H1 (cell line): ENCODE data around the gene ETFB. TPM values are rescaled to one million over a fixed set of nuclear protein-coding genes. Genes with fewer than 3 reads are reported as not detected.
A peak's percentile ranks its signal among the peaks of the same experiment; 100 is the strongest.

Source experiments
- CTCF ChIA-PET: fragments of 300-600 bp; sonication (Branson Sonifier 250); formaldehyde crosslinking; loops from one replicate; lab custom pipeline; 2021; ENCODE audit not compliant: partially characterized antibody; lab: Charles Lee
- POLR2A ChIA-PET: fragments of 300-600 bp; sonication (Branson Sonifier 250); formaldehyde crosslinking; loops from one replicate; lab custom pipeline; 2021; ENCODE audit warnings: inconsistent platforms; ENCODE audit not compliant: partially characterized antibody; lab: Charles Lee
- DNase-seq, 2 experiments: peaks; one replicate each; pipeline versions ENCODE4 v3.0.0 to v3.0.0-alpha.2; 2010 to 2022; ENCODE audit warnings: low spot score in 2 of 2, low read depth in 1 of 2, mixed read lengths in 1 of 2
- FAIRE-seq: peaks from 2 replicates; lab custom pipeline; 2011; peaks lifted over from hg19 to GRCh38; lab: Jason Lieb, UNC
- H2AFZ ChIP-seq: 2 replicates; pipeline ENCODE4 v1.8.1; 2012; ENCODE audit warnings: low read length, inconsistent platforms
- H2AK5ac ChIP-seq: 2 replicates; pipeline ENCODE4 v1.6.1; 2013; ENCODE audit warnings: low read depth, low read length
- H2BK120ac ChIP-seq: replicated peaks from 2 replicates; pipeline ENCODE3; 2013; ENCODE audit warnings: low read depth, low read length, inconsistent platforms
- H2BK12ac ChIP-seq: 2 replicates; pipeline ENCODE4 v1.6.1; 2013; ENCODE audit warnings: low read depth, low read length
- H2BK15ac ChIP-seq: 2 replicates; pipeline ENCODE4 v1.6.1; 2013; ENCODE audit warnings: low read length
- H2BK20ac ChIP-seq: 2 replicates; pipeline ENCODE4 v1.6.1; 2013; ENCODE audit warnings: low read length
- H2BK5ac ChIP-seq: 2 replicates; pipeline ENCODE4 v1.6.1; 2013; ENCODE audit warnings: low read depth, low read length
- H3K14ac ChIP-seq: 2 replicates; pipeline ENCODE4 v1.6.1; 2013; ENCODE audit warnings: inconsistent platforms; ENCODE audit not compliant: insufficient read length
- H3K18ac ChIP-seq: 2 replicates; pipeline ENCODE4 v1.6.1; 2013; ENCODE audit warnings: low read length; ENCODE audit errors: extremely low read depth
- H3K23ac ChIP-seq: 2 replicates; pipeline ENCODE4 v1.6.1; 2013; ENCODE audit warnings: inconsistent platforms; ENCODE audit not compliant: insufficient read length
- H3K23me2 ChIP-seq: 2 replicates; pipeline ENCODE4 v1.6.1; 2013; ENCODE audit warnings: low read depth, low read length
- H3K27ac ChIP-seq: 2 replicates; pipeline ENCODE4 v1.6.1; 2011; ENCODE audit warnings: low read depth, low read length, inconsistent platforms
- H3K27me3 ChIP-seq, 4 experiments: replicated peaks in 1 of 4; 1 replicate in 1 of 4; 2 replicates in 3 of 4; pipeline versions ENCODE4 v1.6.1 to v1.8.1; 2011 to 2013; ENCODE audit warnings: low read length in 3 of 4, mild to moderate bottlenecking in 3 of 4, inconsistent platforms in 2 of 4, mixed read lengths in 2 of 4, moderate library complexity in 1 of 4; ENCODE audit not compliant: control insufficient read depth in 3 of 4, insufficient read depth in 3 of 4; ENCODE audit errors: extremely low read depth in 1 of 4
- H3K36me3 ChIP-seq, 4 experiments: 2 replicates each; pipeline versions ENCODE4 v1.6.1 to v1.8.1; 2011 to 2013; ENCODE audit warnings: mild to moderate bottlenecking in 4 of 4, low read length in 3 of 4, moderate library complexity in 2 of 4, control low read depth in 1 of 4, inconsistent platforms in 1 of 4; ENCODE audit not compliant: insufficient read depth in 4 of 4, control insufficient read depth in 2 of 4
- H3K4ac ChIP-seq: replicated peaks from 2 replicates; pipeline ENCODE3; 2013; ENCODE audit warnings: low read length, low read depth, mixed read lengths, inconsistent platforms; ENCODE audit not compliant: insufficient read length
- H3K4me1 ChIP-seq, 4 experiments: replicated peaks in 1 of 4; 1 replicate in 1 of 4; 2 replicates in 3 of 4; pipeline versions ENCODE4 v1.6.1 to v1.8.1; 2011 to 2013; ENCODE audit warnings: low read length in 3 of 4, inconsistent platforms in 2 of 4, mixed read lengths in 1 of 4; ENCODE audit not compliant: insufficient read depth in 4 of 4, control insufficient read depth in 3 of 4
- H3K4me2 ChIP-seq, 2 experiments: 2 replicates each; pipeline versions ENCODE4 v1.6.1 to v1.8.1; 2011 to 2013; ENCODE audit warnings: low read depth in 2 of 2, low read length in 2 of 2, control low read depth in 1 of 2, inconsistent platforms in 1 of 2, mild to moderate bottlenecking in 1 of 2; ENCODE audit not compliant: insufficient read depth in 1 of 2
- H3K4me3 ChIP-seq, 4 experiments: fragments of 200-600, 300-600 bp in 1 of 4; sonication (generic), shearing (Covaris generic), sonication (Bioruptor Twin) in 1 of 4; 2 replicates each; pipeline versions ENCODE4 v1.5.1 to v1.8.1; 2011 to 2016; ENCODE audit warnings: low read length in 4 of 4, low read depth in 3 of 4, control low read depth in 2 of 4, inconsistent platforms in 2 of 4, mild to moderate bottlenecking in 2 of 4, mixed read lengths in 1 of 4, moderate library complexity in 1 of 4; ENCODE audit not compliant: insufficient read depth in 2 of 4; ENCODE audit errors: extremely low read depth in 1 of 4
- H3K56ac ChIP-seq: replicated peaks from 2 replicates; pipeline ENCODE3; 2013; ENCODE audit warnings: low read depth, mild to moderate bottlenecking, mixed read lengths, low read length, inconsistent platforms; ENCODE audit not compliant: insufficient read length
- H3K79me1 ChIP-seq: 2 replicates; pipeline ENCODE4 v1.6.1; 2013; ENCODE audit warnings: low read depth, low read length, control low read depth
- H3K79me2 ChIP-seq, 2 experiments: 2 replicates each; pipeline versions ENCODE4 v1.6.1 to v1.8.1; 2012 to 2013; ENCODE audit warnings: low read length in 2 of 2, mild to moderate bottlenecking in 2 of 2, inconsistent platforms in 1 of 2; ENCODE audit not compliant: insufficient read depth in 2 of 2, control insufficient read depth in 1 of 2
- H3K9ac ChIP-seq, 4 experiments: replicated peaks in 1 of 4; 1 replicate in 1 of 4; 2 replicates in 3 of 4; pipeline versions ENCODE4 v1.6.1 to v1.8.1; 2011 to 2013; ENCODE audit warnings: low read depth in 3 of 4, low read length in 3 of 4, control low read depth in 2 of 4, mild to moderate bottlenecking in 2 of 4, moderate library complexity in 2 of 4, inconsistent platforms in 1 of 4; ENCODE audit errors: extremely low read depth in 1 of 4
- H3K9me3 ChIP-seq, 2 experiments: 2 replicates each; pipeline versions ENCODE4 v1.6.1 to v1.8.1; 2012 to 2013; ENCODE audit warnings: mild to moderate bottlenecking in 2 of 2, moderate library complexity in 2 of 2, control low read depth in 1 of 2, inconsistent platforms in 1 of 2, low read depth in 1 of 2, low read length in 1 of 2, mixed read lengths in 1 of 2; ENCODE audit not compliant: insufficient read depth in 2 of 2
- H4K20me1 ChIP-seq, 2 experiments: replicated peaks in 1 of 2; 2 replicates each; pipeline versions ENCODE3 to v1.8.1; 2011 to 2013; ENCODE audit warnings: inconsistent platforms in 2 of 2, low read length in 2 of 2, mild to moderate bottlenecking in 1 of 2; ENCODE audit not compliant: insufficient read depth in 2 of 2, control insufficient read depth in 1 of 2
- H4K5ac ChIP-seq: 2 replicates; pipeline ENCODE4 v1.6.1; 2013; ENCODE audit warnings: low read length, low read depth, mixed read lengths, inconsistent platforms; ENCODE audit not compliant: insufficient read length
- H4K8ac ChIP-seq: 2 replicates; pipeline ENCODE4 v1.8.0; 2013; ENCODE audit warnings: mild to moderate bottlenecking, moderate library complexity, low read length, inconsistent platforms; ENCODE audit not compliant: insufficient read depth; ENCODE audit errors: extremely low read depth
- H4K91ac ChIP-seq: replicated peaks from 2 replicates; pipeline ENCODE3; 2013; ENCODE audit warnings: low read length, mixed read lengths, inconsistent platforms; ENCODE audit not compliant: insufficient read length
- CTCF ChIP-seq, 3 experiments: IDR thresholded peaks; 1 replicate in 2 of 3; 2 replicates in 1 of 3; pipeline versions ENCODE4 v1.5.1 to v1.6.1; 2011; ENCODE audit warnings: low read length in 3 of 3, mild to moderate bottlenecking in 3 of 3, inconsistent platforms in 2 of 3, low read depth in 1 of 3, moderate library complexity in 1 of 3; ENCODE audit not compliant: insufficient read depth in 1 of 3; ENCODE audit errors: control extremely low read depth in 1 of 3
- KDM5A ChIP-seq: fragments of 200-600 bp; IDR thresholded peaks from 2 replicates; pipeline ENCODE4 v1.7.1; 2012; ENCODE audit warnings: mild to moderate bottlenecking, low read length, inconsistent platforms, mixed read lengths
- RAD21 ChIP-seq, 2 experiments: IDR thresholded peaks in 1 of 2; conservative IDR thresholded peaks in 1 of 2; 2 replicates each; pipeline ENCODE4 v1.6.1; 2011; ENCODE audit warnings: low read depth in 2 of 2, low read length in 2 of 2, improper control_type of control experiment in 1 of 2, inconsistent platforms in 1 of 2, mild to moderate bottlenecking in 1 of 2, moderate library complexity in 1 of 2
- SP4 ChIP-seq: IDR thresholded peaks from 2 replicates; pipeline ENCODE4 v1.6.1; 2012; ENCODE audit warnings: low read length, inconsistent platforms
- TAF1 ChIP-seq: IDR thresholded peaks from 2 replicates; pipeline ENCODE4 v1.6.1; 2011; ENCODE audit warnings: mild to moderate bottlenecking, low read depth, low read length
- WGBS, 2 experiments: shearing (Covaris generic) in 1 of 2; methylation state at CpG; one replicate each; pipeline versions ENCODE4 v1.1.6 to v1.1.7; 2013 to 2015; ENCODE audit warnings: low lambda C conversion rate in 2 of 2, mixed read lengths in 2 of 2, inconsistent platforms in 1 of 2, low coverage in 1 of 2, missing lambda C conversion rate in 1 of 2; ENCODE audit not compliant: insufficient replicate concordance in 2 of 2, insufficient coverage in 1 of 2, insufficient read length in 1 of 2; ENCODE audit errors: extremely low coverage in 1 of 2, missing lambda C conversion rate in 1 of 2; 5-methylcytosine and 5-hydroxymethylcytosine counted together
- polyA plus RNA-seq, 7 experiments: library from polyadenylated mRNA; depleted of rRNA in 3 of 7; stranded (reverse) in 5 of 7; unstranded in 2 of 7; fragments of >200 nt in 5 of 7; fragments of 200-250 nt in 2 of 7; gene quantifications; 1 replicate in 5 of 7; 2 replicates in 1 of 7; 4 replicates in 1 of 7; pipeline versions ENCODE4 v1.2.1 to v1.2.3, GENCODE V29; 2011 to 2013; ENCODE audit warnings: missing spikeins in 2 of 7, mixed read lengths in 2 of 7
- total RNA-seq: library from RNA; stranded (reverse); fragmentation: NEBNext Ultra II Directional; extraction: Animal tissue kit (Norgen Biotek cat#: 25700); gene quantifications from 2 replicates; pipeline ENCODE4 v1.2.1, GENCODE V29; 2021

ETFB gene
- total and polyA plus RNA-seq, 2 of the 8 experiments (the other 6 are each of a cell fraction or from before 2014, with no cell fraction given): 40.0 to 66.5 TPM

DNA sequence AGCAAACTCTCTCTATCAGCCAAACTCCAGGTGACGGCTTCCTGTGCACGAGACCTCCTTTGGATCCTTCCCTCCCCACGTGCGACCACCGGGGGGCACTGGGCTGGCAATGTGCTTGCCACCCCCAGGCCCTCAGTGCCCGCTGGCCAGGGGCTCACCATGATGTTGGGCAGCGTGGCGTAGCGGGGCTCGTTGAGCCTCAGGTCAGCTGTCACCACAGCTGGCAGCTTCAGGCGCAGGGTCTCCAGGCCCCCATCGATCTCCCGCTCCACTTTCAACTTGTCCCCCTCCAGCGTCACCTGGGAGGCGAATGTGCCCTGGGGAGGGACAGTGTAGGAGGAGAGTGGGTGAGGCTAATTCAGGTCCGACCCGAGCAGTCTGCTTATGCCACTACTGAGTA is 19.4 kb downstream of the ETFB start:
- H2AFZ ChIP-seq: no peak overlapping the region
- no peak overlapping the region for H4K5ac ChIP-seq
- no peak overlapping the region for H4K91ac ChIP-seq
- ChIA-PET POLR2A (no interaction called here), CTCF (interaction anchor here (0.9 to 1.5 kb wide), 3 partner anchors 75 to 167 kb away, joined by 3 to 6 read pairs (median 5); no protein-coding TSS in a partner anchor)
- no peak overlapping the region for H2BK120ac ChIP-seq
- no peak overlapping the region for H2BK5ac ChIP-seq
- no peak overlapping the region for H3K4me3 ChIP-seq
- FAIRE-seq (no peak), DNase-seq (no peak)
- no peaks in the 10 kb centered on the region for H3K79me2 ChIP-seq
- H3K4me2 ChIP-seq: no peak overlapping the region; a peak in 1 of 4 replicates
- H3K4me1 ChIP-seq: peaks cover 0 to 13% (median 10%) of the 10 kb centered on the region in 4 experiments; a peak in 6 of 7 replicates
- no peak overlapping the region for H3K27ac ChIP-seq
- no peak overlapping the region for H2BK15ac ChIP-seq
- H3K4ac ChIP-seq: no peak overlapping the region
- H4K8ac ChIP-seq: no peak overlapping the region
- peaks cover 0 to 2% (median 0%) of the 10 kb centered on the region in 4 experiments; a peak in 1 of 7 replicates for H3K27me3 ChIP-seq
- peak; percentile 37 to 54 (median 41) for TF ChIP-seq CTCF (IDR thresholded peaks at IDR 0.05; ENCODE audit: control extremely low read depth in 1 of 3, insufficient read depth in 1 of 3, low read depth in 1 of 3, low read length in 3 of 3)
- TF ChIP-seq SP4: no peak
- no peak for TF ChIP-seq TAF1
- TF ChIP-seq RAD21 (IDR thresholded peaks at IDR 0.05 in 1 of 2, conservative IDR thresholded peaks at IDR 0.05 in 1 of 2; ENCODE audit: low read depth in 2 of 2, low read length in 2 of 2): peak; percentile 27 to 43; a peak in 3 of 4 replicates
- TF ChIP-seq KDM5A: no peak
- H3K9me3 ChIP-seq: no peaks in the 10 kb centered on the region
- H2BK20ac ChIP-seq: no peak overlapping the region
- 0 out of 2 replicates have a peak, but pooled peaks cover 1% of the 10 kb centered on the region for H3K23me2 ChIP-seq
- no peak overlapping the region for H3K9ac ChIP-seq
- WGBS, 2 experiments: 83% methylated on average over 16 of the region's 17 CpGs; no CpG with 5 or more reads in 1 of the 2 experiments
- no peaks in the 10 kb centered on the region; a peak in 1 of 8 replicates for H3K36me3 ChIP-seq
- H3K79me1 ChIP-seq: no peaks in the 10 kb centered on the region
- no peak overlapping the region for H2BK12ac ChIP-seq
- no peak overlapping the region for H3K23ac ChIP-seq
- H2AK5ac ChIP-seq: no peak overlapping the region
- no peak overlapping the region for H3K14ac ChIP-seq
- H3K18ac ChIP-seq: no peak overlapping the region
- H4K20me1 ChIP-seq: peaks cover 0 to 3% of the 10 kb centered on the region in 2 experiments
- H3K56ac ChIP-seq: no peak overlapping the region
